GM15510 (cell line): ENCODE data around the gene LY6G5C.

ENCODE experiments used
- POLR2A ChIP-seq: IDR thresholded peaks from 3 replicates; pipeline ENCODE4 v1.6.1; 2011; ENCODE audit warnings: borderline replicate concordance; ENCODE audit not compliant: insufficient read length; ENCODE audit errors: extremely low read depth

The LY6G5C gene

GRCh38 chr6:31663126-31663960 lies 17.5 kb downstream of the LY6G5C start:
- no peak for TF ChIP-seq POLR2A

GRCh38 chr6:31662124-31662723 lies 18.6 kb downstream of the LY6G5C start:
- TF ChIP-seq POLR2A = no peak

DNA sequence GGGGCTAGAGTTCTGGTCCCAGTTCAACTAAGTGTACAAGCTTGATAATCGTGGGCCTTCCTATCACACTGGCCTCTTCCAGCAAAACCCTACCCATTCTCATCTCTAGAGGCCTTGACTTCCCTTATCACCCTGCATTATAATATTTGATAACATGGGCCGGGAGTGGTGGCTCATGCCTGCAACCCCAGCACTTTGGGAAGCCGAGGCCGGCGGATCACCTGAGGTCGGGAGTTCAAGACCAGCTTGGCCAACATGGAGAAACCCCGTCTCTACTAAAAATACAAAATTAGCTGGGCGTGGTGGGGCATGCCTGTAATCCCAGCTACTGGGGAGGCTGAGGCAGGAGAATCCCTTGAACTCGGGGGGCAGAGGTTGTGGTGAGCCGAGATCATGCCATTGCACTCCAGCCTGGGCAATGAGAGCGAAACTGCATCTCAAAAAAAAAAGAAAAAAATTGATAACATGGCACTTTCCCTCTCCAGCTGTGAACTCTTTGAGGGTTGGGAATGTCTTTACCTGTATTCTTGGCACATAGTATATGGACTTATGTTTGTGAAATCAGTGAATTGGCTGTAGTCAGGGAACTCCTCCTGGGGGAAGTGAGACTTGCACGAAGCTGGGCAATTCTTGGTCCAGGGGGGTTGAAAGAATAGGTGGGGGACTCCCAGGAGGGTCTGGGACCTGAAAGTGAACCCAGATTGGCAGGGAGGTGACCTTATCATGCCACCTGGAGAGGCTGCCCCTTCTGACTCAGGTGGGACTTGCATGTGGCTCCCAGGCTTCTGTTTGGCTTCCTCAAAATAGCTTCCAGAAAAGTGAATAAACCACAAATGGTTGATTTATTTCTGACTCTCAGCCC lies 19.4 kb downstream of the LY6G5C start:
- no peak for TF ChIP-seq POLR2A

GRCh38 chr6:31660381-31661261 lies 20.2 kb downstream of the LY6G5C start, which contains the start of gene C6orf47:
Gene C6orf47, minus strand, starts transcription at chr6:31660778. Its CDS starts 831 bp downstream, at chr6:31659947.
- peak; percentile 88 for TF ChIP-seq POLR2A

DNA sequence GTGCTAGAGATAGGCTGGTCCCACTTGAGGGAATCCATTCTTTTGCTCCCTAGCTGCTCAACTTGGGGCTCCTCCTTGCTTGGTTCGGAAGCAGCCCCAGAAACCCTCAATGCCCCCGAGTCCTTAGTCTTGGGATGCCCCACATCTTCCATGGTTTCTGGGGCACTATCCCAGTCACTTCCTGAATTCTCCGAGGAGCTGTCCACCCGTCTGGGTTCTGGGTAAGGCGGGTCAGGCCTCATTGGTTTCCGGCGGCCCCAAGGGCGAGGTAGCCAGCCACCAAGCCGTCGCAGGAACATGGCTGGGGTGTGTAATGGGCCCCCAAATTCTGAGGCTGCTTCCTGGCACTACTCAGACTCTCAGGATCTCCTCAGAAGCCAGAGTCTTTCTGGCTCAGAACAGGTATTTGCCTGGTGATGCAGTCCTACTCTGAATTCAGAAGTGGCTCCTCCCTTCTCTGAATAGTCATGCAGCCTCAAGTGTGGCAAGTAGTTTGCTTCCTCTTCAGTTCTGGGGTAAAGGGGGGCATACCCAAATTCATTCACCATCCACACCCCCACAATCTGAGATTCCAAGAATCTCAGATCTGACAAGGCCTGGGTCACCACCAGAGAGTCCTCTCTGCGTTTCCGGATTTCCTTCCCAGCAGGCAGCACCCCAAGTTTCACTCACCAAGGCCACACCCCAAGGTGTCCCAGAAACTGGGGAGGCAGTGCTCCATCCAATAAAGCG lies 21.1 kb downstream of the LY6G5C start:
- TF ChIP-seq POLR2A = no peak

GRCh38 chr6:31658983-31659648 lies 21.8 kb downstream of the LY6G5C start:
- TF ChIP-seq POLR2A = no peak

DNA sequence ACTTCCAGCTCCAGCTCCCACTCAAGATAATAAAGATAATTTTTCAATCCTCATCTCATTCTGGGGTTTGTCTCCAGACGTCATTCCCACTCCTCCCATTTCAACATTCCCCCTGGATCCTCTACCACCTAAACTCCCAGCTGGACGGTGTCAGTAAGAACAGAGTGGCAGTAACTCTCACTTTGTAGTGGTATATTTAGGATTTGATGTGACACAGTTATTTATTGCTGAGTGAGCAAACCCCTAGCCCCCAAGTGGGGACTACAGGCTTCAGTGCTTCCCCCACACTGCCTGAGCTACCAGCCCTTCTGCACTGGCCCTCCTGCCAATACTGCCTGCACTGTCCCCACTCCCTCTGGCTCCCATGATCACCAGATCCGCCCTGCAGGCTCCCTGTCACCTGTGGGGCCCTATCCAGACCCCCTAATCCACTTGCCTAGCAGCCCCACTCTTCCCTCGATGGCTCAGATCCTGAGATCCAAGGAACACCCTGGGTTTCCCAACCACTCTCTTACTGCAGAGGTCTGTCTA lies 22.6 kb downstream of the LY6G5C start:
- no peak for TF ChIP-seq POLR2A

DNA sequence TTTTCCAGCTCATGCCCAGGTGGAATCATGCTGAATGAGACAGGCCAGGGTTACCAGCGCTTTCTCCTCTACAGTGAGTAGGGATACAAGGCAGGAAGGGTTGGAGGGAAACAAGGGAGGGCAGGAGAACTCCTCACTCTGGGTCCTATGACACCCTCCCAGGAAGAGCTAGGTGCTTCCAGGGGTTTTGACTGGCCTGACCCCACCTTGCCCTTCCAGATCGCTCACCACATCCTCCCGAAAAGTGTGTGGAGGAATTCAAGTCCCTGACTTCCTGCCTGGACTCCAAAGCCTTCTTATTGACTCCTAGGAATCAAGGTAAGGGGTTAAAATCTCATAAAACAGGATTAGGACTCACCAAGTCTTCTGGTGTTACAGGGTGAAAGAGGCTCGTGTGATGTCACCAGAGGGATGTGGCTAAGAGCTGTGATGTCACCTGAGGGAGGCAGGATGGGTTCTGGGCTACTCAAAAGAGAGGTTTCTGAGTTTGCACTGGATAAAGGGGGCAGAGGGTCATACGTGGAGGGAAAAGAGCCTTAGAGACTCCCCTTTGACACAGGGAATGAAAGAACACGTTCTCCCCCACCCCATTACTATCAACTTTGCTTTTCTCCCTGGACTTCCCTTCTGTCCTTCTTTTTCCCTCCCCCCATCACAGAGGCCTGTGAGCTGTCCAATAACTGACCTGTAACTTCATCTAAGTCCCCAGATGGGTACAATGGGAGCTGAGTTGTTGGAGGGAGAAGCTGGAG lies 23.3 kb downstream of the LY6G5C start:
- TF ChIP-seq POLR2A = no peak

DNA sequence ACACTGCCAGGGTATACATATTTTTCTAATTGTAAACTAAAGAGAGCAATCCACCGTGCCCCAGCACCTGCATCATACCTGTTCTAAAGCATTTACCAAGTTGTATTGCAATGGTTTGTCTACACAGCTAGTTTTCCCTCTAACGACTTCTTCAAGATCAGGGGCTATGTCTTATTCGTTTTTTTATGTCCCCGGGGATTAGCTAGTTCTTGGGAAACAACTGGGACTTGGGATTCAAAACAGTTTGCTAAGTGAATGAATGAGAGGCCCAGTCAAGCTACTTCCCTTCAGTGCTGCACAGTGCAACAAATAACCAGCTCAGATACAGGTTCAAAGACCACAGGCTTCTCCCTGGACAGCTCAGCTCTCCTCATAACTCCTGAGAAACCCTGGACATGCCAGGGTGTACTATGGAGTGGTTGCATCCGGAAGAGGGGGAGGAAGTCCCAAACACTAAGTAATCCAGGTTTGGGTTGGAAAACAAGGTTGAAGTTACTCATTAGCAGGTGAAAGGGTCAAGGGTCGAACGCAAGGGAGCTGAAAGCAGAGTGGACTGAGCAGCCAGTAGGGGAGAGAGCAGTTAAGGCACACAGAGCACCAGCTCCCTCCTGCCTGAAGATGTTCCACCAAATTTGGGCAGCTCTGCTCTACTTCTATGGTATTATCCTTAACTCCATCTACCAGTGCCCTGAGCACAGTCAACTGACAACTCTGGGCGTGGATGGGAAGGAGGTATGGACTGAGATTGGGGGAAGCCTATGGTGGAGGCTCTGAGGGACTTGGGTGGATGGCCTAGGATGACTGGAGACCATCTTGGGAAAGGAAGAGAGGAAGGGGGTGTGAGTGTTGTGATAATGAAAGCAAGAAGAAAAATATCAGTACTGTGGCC lies 25.3 kb downstream of the LY6G5C start, which contains the start of gene APOM:
Gene APOM (plus strand): TSS at position 546 of the 889 bp plus-strand sequence. CDS start 73 bp downstream, at position 619.
- no peak for TF ChIP-seq POLR2A

DNA sequence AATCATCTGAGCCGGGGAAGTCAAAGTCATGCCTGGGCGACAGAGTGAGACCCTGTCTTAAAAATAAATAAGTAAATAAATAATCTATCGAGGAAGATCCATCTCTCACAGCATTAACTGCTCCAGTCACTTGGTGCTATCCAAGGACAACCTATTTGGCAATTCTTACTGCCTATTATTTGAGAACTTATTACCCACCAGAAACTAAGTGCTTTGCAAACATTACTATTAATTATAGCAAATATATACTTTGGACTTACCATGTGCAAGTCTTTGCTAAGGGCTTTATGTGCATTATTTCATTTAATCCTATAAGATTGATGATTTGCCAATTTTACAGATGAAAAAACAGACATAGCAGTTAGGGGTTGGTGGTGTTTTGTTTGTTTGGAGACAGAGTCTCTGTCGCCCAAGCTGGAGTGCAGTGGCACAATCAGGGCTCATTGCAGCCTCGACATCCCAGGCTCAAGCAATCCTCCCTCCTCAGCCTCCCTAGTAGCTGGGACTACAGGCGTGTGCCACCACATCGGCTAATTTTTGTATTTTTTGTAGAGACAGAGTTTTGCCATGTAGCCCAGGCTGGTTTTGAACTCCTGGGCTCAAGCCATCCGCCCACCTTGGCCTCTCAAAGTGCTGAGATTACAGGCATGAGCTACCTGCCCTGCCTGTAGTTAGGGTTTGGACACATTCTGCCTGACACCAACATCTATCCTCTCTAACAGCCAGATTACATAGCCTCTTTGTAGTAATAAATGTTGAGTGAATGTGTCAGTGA lies 26.1 kb downstream of the LY6G5C start:
- TF ChIP-seq POLR2A = no peak
